PC-3 (cell line): ENCODE results near the gene TGIF1.

Experiments used
- CTCF ChIP-seq: fragments of 300-600 bp; sonication (generic); conservative IDR thresholded peaks from 2 replicates; pipeline ENCODE4 v1.5.1; 2017; ENCODE audit warnings: antibody characterized with exemption, low read depth, mild to moderate bottlenecking, low read length
- EZH2 ChIP-seq: fragments of 300-600 bp; sonication (generic); IDR thresholded peaks from one replicate; pipeline ENCODE4 v1.6.1; 2017; ENCODE audit warnings: antibody characterized with exemption, mild to moderate bottlenecking, low read length; ENCODE audit not compliant: unreplicated experiment
- EZH2phosphoT487 ChIP-seq: fragments of 300-600 bp; sonication (generic); IDR thresholded peaks from 2 replicates; pipeline ENCODE4 v1.6.1; 2018; ENCODE audit warnings: mild to moderate bottlenecking, antibody characterized with exemption, low read length, borderline replicate concordance

GRCh38 chr18:3434685-3435084 lies 15.3 kb upstream of the TGIF1 start:
- TF ChIP-seq EZH2: no peak
- no peak for TF ChIP-seq CTCF
- TF ChIP-seq EZH2phosphoT487: no peak
